PFSK-1 (cell line): ENCODE results near the gene PTPRJ.

ENCODE experiments used
- POLR2AphosphoS5 ChIP-seq: IDR thresholded peaks from 2 replicates; pipeline ENCODE4 v1.6.1; 2012; ENCODE audit warnings: low read depth, mild to moderate bottlenecking, control low read depth, low read length, moderate library complexity
- REST ChIP-seq, 2 experiments: IDR thresholded peaks; 2 replicates each; pipeline versions ENCODE4 v1.6.1 to v1.8.0; 2011 to 2012; ENCODE audit warnings: low read depth in 2 of 2, low read length in 2 of 2, control low read depth in 1 of 2, inconsistent platforms in 1 of 2, mild to moderate bottlenecking in 1 of 2, moderate library complexity in 1 of 2; ENCODE audit not compliant: insufficient read depth in 1 of 2

- TF ChIP-seq POLR2AphosphoS5 (no peak), REST (IDR thresholded peaks at IDR 0.05; ENCODE audit: insufficient read depth in 1 of 2, low read depth in 2 of 2, low read length in 2 of 2) (no peak)
Observed at GRCh38 chr11:47986742-47987141, 6.4 kb downstream of the PTPRJ start.
